HepG2 (cell line): ENCODE results near the gene ITPK1. TPM values are rescaled to one million over a fixed set of nuclear protein-coding genes. Genes with fewer than 3 reads are reported as not detected.
A peak's percentile ranks its signal among the peaks of the same experiment; 100 is the strongest.

Experiments used
- ATAC-seq: fragments of 200-7000 bp; cut with Tn5 transposase; 3 replicates; pipeline ENCODE4 v1.9.1; 2020; ENCODE audit warnings: mild to moderate bottlenecking, moderate library complexity
- BruUV-seq: library from RNA; stranded (reverse); fragments of 400-500 nt; replicated peaks from 2 replicates; lab custom pipeline; 2021; lab: Mats Ljungman, UMichigan
- CTCF ChIA-PET: fragments of 300-600 bp; formaldehyde crosslinking; extraction: SDS; loops from one replicate; lab custom pipeline; 2021; ENCODE audit warnings: low total read pairs, inconsistent platforms, low intra/inter-chr PET ratio; lab: Yijun Ruan, JAX
- POLR2A ChIA-PET: fragments of 350-600 bp; sonication (Branson Sonifier 250); formaldehyde crosslinking; loops from one replicate; lab custom pipeline; 2020; ENCODE audit warnings: antibody characterized with exemption, inconsistent platforms; lab: Yijun Ruan, JAX
- DNase-seq: peaks from one replicate; pipeline ENCODE4 v3.0.0-alpha.2; 2015; ENCODE audit warnings: low spot score
- FAIRE-seq: peaks from 3 replicates; lab custom pipeline; 2011; peaks lifted over from hg19 to GRCh38; lab: Jason Lieb, UNC
- H2AFZ ChIP-seq: one replicate; pipeline ENCODE4 v1.6.1; 2011; ENCODE audit warnings: low read length, inconsistent platforms
- H3K27ac ChIP-seq: fragments of 300-600 bp; 3 replicates; pipeline ENCODE4 v1.8.0; 2011; ENCODE audit warnings: mixed run types, mild to moderate bottlenecking, mixed read lengths, low read length, inconsistent platforms; ENCODE audit not compliant: insufficient read depth; ENCODE audit errors: extremely low read length
- H3K27me3 ChIP-seq, 2 experiments: fragments of 200-600 bp in 1 of 2; 2 replicates in 1 of 2; 3 replicates in 1 of 2; pipeline versions ENCODE4 v1.6.0 to v1.8.0; 2011; ENCODE audit warnings: low read length in 2 of 2, mild to moderate bottlenecking in 2 of 2, moderate library complexity in 2 of 2, inconsistent platforms in 1 of 2; ENCODE audit not compliant: insufficient read depth in 2 of 2, control insufficient read depth in 1 of 2
- H3K36me3 ChIP-seq, 2 experiments: fragments of 200-600 bp in 1 of 2; replicated peaks in 1 of 2; 2 replicates in 1 of 2; 3 replicates in 1 of 2; pipeline versions ENCODE4 v1.5.1 to v1.8.0; 2011; ENCODE audit warnings: low read length in 2 of 2, inconsistent platforms in 1 of 2; ENCODE audit not compliant: insufficient read depth in 2 of 2, control insufficient read depth in 1 of 2
- H3K4me1 ChIP-seq: 2 replicates; pipeline ENCODE4 v1.5.1; 2012; ENCODE audit warnings: low read length, inconsistent platforms; ENCODE audit not compliant: insufficient read depth
- H3K4me2 ChIP-seq: 2 replicates; pipeline ENCODE4 v1.6.0; 2011; ENCODE audit warnings: low read depth, low read length, inconsistent platforms
- H3K4me3 ChIP-seq, 3 experiments: fragments of 200-600 bp in 1 of 3; sonication (generic), shearing (Covaris generic) in 1 of 3; replicated peaks in 1 of 3; 2 replicates each; pipeline ENCODE4 v1.5.1; 2011 to 2016; ENCODE audit warnings: low read length in 3 of 3, inconsistent platforms in 2 of 3, low read depth in 2 of 3, mild to moderate bottlenecking in 2 of 3, control low read depth in 1 of 3, mixed read lengths in 1 of 3; ENCODE audit not compliant: insufficient read depth in 1 of 3
- H3K79me2 ChIP-seq: one replicate; pipeline ENCODE4 v1.6.1; 2011; ENCODE audit warnings: low read length, inconsistent platforms; ENCODE audit not compliant: insufficient read depth
- H3K9ac ChIP-seq: 2 replicates; pipeline ENCODE4 v1.6.0; 2011; ENCODE audit warnings: mild to moderate bottlenecking, low read depth, low read length, inconsistent platforms; ENCODE audit not compliant: insufficient read depth
- H3K9me3 ChIP-seq: 2 replicates; pipeline ENCODE4 v1.5.1; 2012; ENCODE audit warnings: mild to moderate bottlenecking, low read length
- H4K20me1 ChIP-seq: 2 replicates; pipeline ENCODE4 v1.6.0; 2011; ENCODE audit warnings: inconsistent platforms, mild to moderate bottlenecking, low read length, moderate library complexity; ENCODE audit not compliant: insufficient read depth
- HNF4A ChIP-seq: sonication (generic); formaldehyde crosslinking; IDR thresholded peaks from 2 replicates; pipeline ENCODE4 v1.4.0; 2020; ENCODE audit warnings: missing genetic modification reagents
- KMT2B ChIP-seq: IDR thresholded peaks from 2 replicates; pipeline ENCODE4 v1.6.1; 2016; ENCODE audit warnings: missing genetic modification reagents, missing compliant biosample characterization
- ZNF446 ChIP-seq: sonication (generic); formaldehyde crosslinking; IDR thresholded peaks from 2 replicates; pipeline ENCODE4 v1.5.0; 2020; ENCODE audit warnings: mild to moderate bottlenecking, missing genetic modification reagents
- ZSCAN30 ChIP-seq: sonication (generic); formaldehyde crosslinking; IDR thresholded peaks from 2 replicates; pipeline ENCODE4 v1.5.0; 2020; ENCODE audit warnings: mild to moderate bottlenecking, missing genetic modification reagents
- WGBS: methylation state at CpG from one replicate; pipeline ENCODE4 v1.1.6; 2017; ENCODE audit warnings: low lambda C conversion rate; 5-methylcytosine and 5-hydroxymethylcytosine counted together
- in situ Hi-C: cut with HindIII; loops from 2 replicates; pipeline ENCODE4 v1.10.0; 2017; ENCODE audit warnings: low pct_unique_long_range_greater_than_20kb; ENCODE audit not compliant: extremely low pct_ligation_motif_present
- intact Hi-C: fragments of 100-400 bp; cut with micrococcal nuclease; formaldehyde crosslinking; loops from one replicate; pipeline ENCODE4 v1.10.0; 2022; ENCODE audit not compliant: unreplicated experiment
- polyA plus RNA-seq, 8 experiments: library from polyadenylated mRNA; depleted of rRNA in 3 of 8; stranded (reverse) in 7 of 8; unstranded in 1 of 8; fragments of >200 nt; fragmentation: Illumina TruSeq in 4 of 8; extraction: Trizol in 4 of 8; gene quantifications; 2 replicates each; pipeline versions ENCODE4 v1.2.1 to v1.2.3, GENCODE V29; 2011 to 2016; ENCODE audit warnings: low read depth in 4 of 8, missing spikeins in 1 of 8, mixed read lengths in 1 of 8; ENCODE audit not compliant: insufficient read depth in 1 of 8
- total RNA-seq, 5 experiments: library from RNA; depleted of rRNA; stranded (reverse); fragments of >200 nt; fragmentation: Illumina TruSeq; extraction: Trizol; gene quantifications; 2 replicates each; pipeline ENCODE4 v1.2.3, GENCODE V29; 2016; ENCODE audit warnings: low read depth in 1 of 5
- TF ChIP-seq, protein P1 (sequence below): sonication (generic); formaldehyde crosslinking; IDR thresholded peaks from 2 replicates; pipeline ENCODE4 v1.9.0; 2021; ENCODE audit warnings: missing genetic modification reagents, mild to moderate bottlenecking, borderline replicate concordance
- TF ChIP-seq, protein P2 (sequence below): sonication (generic); formaldehyde crosslinking; IDR thresholded peaks from 2 replicates; pipeline ENCODE4 v1.5.1; 2020; ENCODE audit warnings: mild to moderate bottlenecking, missing genetic modification reagents, moderate library complexity
- TF ChIP-seq, protein P3 (sequence below): sonication (generic); formaldehyde crosslinking; IDR thresholded peaks from 2 replicates; pipeline ENCODE4 v1.4.0; 2020; ENCODE audit warnings: low read depth, mild to moderate bottlenecking, missing genetic modification reagents
- TF ChIP-seq, protein P4 (sequence below): sonication (generic); formaldehyde crosslinking; IDR thresholded peaks from 2 replicates; pipeline ENCODE4 v1.4.0; 2020; ENCODE audit warnings: missing genetic modification reagents

ITPK1 gene
- total and polyA plus RNA-seq, 2 of the 13 experiments (the other 11 are each of a cell fraction or from before 2014, with no cell fraction given), result 20.5 to 47.5 TPM

DNA sequence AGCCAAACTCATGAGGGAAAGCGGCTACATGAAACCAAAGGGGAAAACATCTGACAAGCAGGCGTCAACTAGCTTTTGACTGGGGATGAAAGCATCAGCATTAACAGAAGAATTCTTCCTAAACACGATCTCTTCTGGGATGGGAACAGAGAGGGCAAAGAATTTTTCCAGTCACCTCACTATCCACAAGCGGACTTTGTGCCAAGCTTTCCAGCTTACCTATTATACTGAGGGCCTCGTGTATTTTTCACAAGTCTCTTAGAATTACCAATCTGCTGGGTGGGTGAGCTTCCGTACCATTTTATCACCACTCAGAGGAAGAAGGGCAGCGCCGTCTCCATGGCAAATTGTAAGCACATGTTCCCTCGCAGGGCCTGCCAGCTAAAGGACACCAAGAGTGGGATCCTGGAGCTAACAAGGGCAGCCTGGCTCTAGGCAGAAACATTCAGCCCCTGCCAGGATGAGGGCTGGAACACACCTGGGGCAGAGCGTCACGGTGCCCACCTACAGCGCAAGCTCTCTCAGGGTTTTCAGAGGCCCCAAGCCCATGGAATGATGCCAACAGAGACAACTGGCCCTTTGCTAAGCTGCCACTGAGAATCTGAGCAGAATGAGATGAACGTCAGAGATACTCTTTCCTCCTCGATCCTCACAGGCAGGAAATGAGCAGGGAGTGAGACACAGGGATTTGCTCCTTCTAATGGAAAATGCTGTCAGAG is 118.2 kb downstream of the ITPK1 start:
- BruUV-seq, result no TSS peak
- Histone ChIP-seq H2AFZ (no peak overlapping the region), H3K9ac (no peak overlapping the region), H3K9me3 (no peaks in the 10 kb centered on the region), H3K4me2 (no peak overlapping the region), H3K36me3 (peaks cover 0 to 3% of the 10 kb centered on the region in 2 experiments; a peak in 1 of 5 replicates), H3K27ac (no peak overlapping the region), H3K4me3 (no peak overlapping the region), H3K27me3 (no peaks in the 10 kb centered on the region), H4K20me1 (no peaks in the 10 kb centered on the region), H3K4me1 (peaks cover 45% of the 10 kb centered on the region), H3K79me2 (no peaks in the 10 kb centered on the region)
- 74% methylated on average over 10 of the region's 14 CpGs for WGBS
- intact Hi-C loops (no loop called here), in situ Hi-C loops (no loop called here)
- FAIRE-seq, result no peak
- no peak for DNase-seq
- ATAC-seq, result peak; percentile 19; the same call in 1 of the 3 replicates
- POLR2A ChIA-PET, result no interaction called here
- CTCF ChIA-PET, result no interaction called here
- TF ChIP-seq ZNF446 (CRISPR knock-in tag), result no peak
- TF ChIP-seq, protein P1, sequence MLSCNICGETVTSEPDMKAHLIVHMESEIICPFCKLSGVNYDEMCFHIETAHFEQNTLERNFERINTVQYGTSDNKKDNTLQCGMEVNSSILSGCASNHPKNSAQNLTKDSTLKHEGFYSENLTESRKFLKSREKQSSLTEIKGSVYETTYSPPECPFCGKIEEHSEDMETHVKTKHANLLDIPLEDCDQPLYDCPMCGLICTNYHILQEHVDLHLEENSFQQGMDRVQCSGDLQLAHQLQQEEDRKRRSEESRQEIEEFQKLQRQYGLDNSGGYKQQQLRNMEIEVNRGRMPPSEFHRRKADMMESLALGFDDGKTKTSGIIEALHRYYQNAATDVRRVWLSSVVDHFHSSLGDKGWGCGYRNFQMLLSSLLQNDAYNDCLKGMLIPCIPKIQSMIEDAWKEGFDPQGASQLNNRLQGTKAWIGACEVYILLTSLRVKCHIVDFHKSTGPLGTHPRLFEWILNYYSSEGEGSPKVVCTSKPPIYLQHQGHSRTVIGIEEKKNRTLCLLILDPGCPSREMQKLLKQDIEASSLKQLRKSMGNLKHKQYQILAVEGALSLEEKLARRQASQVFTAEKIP (CRISPR knock-in tag), result no peak
- peak; percentile 39 for TF ChIP-seq HNF4A (CRISPR knock-in tag)
- TF ChIP-seq KMT2B, result no peak
- peak; percentile 90; the same call in 1 of the 2 replicates for TF ChIP-seq ZSCAN30
- TF ChIP-seq, protein P2, sequence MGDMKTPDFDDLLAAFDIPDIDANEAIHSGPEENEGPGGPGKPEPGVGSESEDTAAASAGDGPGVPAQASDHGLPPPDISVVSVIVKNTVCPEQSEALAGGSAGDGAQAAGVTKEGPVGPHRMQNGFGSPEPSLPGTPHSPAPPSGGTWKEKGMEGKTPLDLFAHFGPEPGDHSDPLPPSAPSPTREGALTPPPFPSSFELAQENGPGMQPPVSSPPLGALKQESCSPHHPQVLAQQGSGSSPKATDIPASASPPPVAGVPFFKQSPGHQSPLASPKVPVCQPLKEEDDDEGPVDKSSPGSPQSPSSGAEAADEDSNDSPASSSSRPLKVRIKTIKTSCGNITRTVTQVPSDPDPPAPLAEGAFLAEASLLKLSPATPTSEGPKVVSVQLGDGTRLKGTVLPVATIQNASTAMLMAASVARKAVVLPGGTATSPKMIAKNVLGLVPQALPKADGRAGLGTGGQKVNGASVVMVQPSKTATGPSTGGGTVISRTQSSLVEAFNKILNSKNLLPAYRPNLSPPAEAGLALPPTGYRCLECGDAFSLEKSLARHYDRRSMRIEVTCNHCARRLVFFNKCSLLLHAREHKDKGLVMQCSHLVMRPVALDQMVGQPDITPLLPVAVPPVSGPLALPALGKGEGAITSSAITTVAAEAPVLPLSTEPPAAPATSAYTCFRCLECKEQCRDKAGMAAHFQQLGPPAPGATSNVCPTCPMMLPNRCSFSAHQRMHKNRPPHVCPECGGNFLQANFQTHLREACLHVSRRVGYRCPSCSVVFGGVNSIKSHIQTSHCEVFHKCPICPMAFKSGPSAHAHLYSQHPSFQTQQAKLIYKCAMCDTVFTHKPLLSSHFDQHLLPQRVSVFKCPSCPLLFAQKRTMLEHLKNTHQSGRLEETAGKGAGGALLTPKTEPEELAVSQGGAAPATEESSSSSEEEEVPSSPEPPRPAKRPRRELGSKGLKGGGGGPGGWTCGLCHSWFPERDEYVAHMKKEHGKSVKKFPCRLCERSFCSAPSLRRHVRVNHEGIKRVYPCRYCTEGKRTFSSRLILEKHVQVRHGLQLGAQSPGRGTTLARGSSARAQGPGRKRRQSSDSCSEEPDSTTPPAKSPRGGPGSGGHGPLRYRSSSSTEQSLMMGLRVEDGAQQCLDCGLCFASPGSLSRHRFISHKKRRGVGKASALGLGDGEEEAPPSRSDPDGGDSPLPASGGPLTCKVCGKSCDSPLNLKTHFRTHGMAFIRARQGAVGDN, result peak; percentile 28; the same call in 1 of the 2 replicates
- TF ChIP-seq, protein P3, sequence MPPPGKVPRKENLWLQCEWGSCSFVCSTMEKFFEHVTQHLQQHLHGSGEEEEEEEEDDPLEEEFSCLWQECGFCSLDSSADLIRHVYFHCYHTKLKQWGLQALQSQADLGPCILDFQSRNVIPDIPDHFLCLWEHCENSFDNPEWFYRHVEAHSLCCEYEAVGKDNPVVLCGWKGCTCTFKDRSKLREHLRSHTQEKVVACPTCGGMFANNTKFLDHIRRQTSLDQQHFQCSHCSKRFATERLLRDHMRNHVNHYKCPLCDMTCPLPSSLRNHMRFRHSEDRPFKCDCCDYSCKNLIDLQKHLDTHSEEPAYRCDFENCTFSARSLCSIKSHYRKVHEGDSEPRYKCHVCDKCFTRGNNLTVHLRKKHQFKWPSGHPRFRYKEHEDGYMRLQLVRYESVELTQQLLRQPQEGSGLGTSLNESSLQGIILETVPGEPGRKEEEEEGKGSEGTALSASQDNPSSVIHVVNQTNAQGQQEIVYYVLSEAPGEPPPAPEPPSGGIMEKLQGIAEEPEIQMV, result no peak
- TF ChIP-seq, protein P4, sequence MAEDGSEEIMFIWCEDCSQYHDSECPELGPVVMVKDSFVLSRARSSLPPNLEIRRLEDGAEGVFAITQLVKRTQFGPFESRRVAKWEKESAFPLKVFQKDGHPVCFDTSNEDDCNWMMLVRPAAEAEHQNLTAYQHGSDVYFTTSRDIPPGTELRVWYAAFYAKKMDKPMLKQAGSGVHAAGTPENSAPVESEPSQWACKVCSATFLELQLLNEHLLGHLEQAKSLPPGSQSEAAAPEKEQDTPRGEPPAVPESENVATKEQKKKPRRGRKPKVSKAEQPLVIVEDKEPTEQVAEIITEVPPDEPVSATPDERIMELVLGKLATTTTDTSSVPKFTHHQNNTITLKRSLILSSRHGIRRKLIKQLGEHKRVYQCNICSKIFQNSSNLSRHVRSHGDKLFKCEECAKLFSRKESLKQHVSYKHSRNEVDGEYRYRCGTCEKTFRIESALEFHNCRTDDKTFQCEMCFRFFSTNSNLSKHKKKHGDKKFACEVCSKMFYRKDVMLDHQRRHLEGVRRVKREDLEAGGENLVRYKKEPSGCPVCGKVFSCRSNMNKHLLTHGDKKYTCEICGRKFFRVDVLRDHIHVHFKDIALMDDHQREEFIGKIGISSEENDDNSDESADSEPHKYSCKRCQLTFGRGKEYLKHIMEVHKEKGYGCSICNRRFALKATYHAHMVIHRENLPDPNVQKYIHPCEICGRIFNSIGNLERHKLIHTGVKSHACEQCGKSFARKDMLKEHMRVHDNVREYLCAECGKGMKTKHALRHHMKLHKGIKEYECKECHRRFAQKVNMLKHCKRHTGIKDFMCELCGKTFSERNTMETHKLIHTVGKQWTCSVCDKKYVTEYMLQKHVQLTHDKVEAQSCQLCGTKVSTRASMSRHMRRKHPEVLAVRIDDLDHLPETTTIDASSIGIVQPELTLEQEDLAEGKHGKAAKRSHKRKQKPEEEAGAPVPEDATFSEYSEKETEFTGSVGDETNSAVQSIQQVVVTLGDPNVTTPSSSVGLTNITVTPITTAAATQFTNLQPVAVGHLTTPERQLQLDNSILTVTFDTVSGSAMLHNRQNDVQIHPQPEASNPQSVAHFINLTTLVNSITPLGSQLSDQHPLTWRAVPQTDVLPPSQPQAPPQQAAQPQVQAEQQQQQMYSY, result peak; percentile 54; the same call in 1 of the 2 replicates
